K562 (cell line): ENCODE results near the gene COQ7. TPM values are rescaled to one million over a fixed set of nuclear protein-coding genes. Genes with fewer than 3 reads are reported as not detected.

ENCODE experiments used
- CBX3 ChIP-seq, 2 experiments: IDR thresholded peaks; 1 replicate in 1 of 2; 2 replicates in 1 of 2; pipeline ENCODE4 v1.6.1; 2012; ENCODE audit warnings: inconsistent platforms in 2 of 2, low read length in 2 of 2, borderline replicate concordance in 1 of 2, control low read depth in 1 of 2
- CCAR2 ChIP-seq: fragments of 200-400 bp; formaldehyde crosslinking; IDR thresholded peaks from 2 replicates; pipeline ENCODE4 v1.6.1; 2017; ENCODE audit warnings: mild to moderate bottlenecking, low read depth, low read length
- DIDO1 ChIP-seq: fragments of 450-650 bp; IDR thresholded peaks from 2 replicates; pipeline ENCODE4 v1.6.1; 2016; ENCODE audit warnings: low read depth, missing biosample characterization, missing genetic modification characterization
- EGR1 ChIP-seq: fragments of 450-650 bp; conservative IDR thresholded peaks from 2 replicates; pipeline ENCODE4 v1.6.1; 2017; ENCODE audit warnings: mild to moderate bottlenecking
- EP400 ChIP-seq: fragments of 450-650 bp; IDR thresholded peaks from 2 replicates; pipeline ENCODE4 v1.6.1; 2017; ENCODE audit warnings: antibody characterized with exemption, mild to moderate bottlenecking, moderate library complexity
- IRF2 ChIP-seq: sonication (generic); formaldehyde crosslinking; IDR thresholded peaks from 2 replicates; pipeline ENCODE4 v1.8.1; 2022; ENCODE audit warnings: mild to moderate bottlenecking, missing genetic modification reagents
- KLF16 ChIP-seq: IDR thresholded peaks from 2 replicates; pipeline ENCODE4 v1.6.1; 2016; ENCODE audit warnings: antibody characterized with exemption
- POLR3G ChIP-seq: IDR thresholded peaks from 2 replicates; pipeline ENCODE4 v1.6.1; 2011; ENCODE audit not compliant: insufficient read length, insufficient replicate concordance; ENCODE audit errors: extremely low read depth
- RFX7 ChIP-seq: fragments of 250-450 bp; sonication (Bioruptor Pico); IDR thresholded peaks from 2 replicates; pipeline ENCODE4 v1.5.1; 2021; ENCODE audit warnings: mild to moderate bottlenecking
- SRSF3 ChIP-seq: fragments of 200-400 bp; formaldehyde crosslinking; IDR thresholded peaks from 2 replicates; pipeline ENCODE4 v1.6.1; 2016; ENCODE audit warnings: mild to moderate bottlenecking, low read length, moderate library complexity; ENCODE audit not compliant: insufficient read depth
- TAL1 ChIP-seq: fragments of 450-650 bp; IDR thresholded peaks from 2 replicates; pipeline ENCODE4 v1.6.1; 2016; ENCODE audit warnings: mild to moderate bottlenecking
- ZBTB40 ChIP-seq, 2 experiments: fragments of 450-650 bp in 1 of 2; sonication (generic) in 1 of 2; formaldehyde crosslinking in 1 of 2; IDR thresholded peaks; 2 replicates each; pipeline versions ENCODE4 v1.7.1 to v1.9.0; 2016 to 2022; ENCODE audit warnings: inconsistent platforms in 1 of 2, mild to moderate bottlenecking in 1 of 2, missing genetic modification reagents in 1 of 2
- ZBTB43 ChIP-seq: sonication (generic); formaldehyde crosslinking; IDR thresholded peaks from 2 replicates; pipeline ENCODE4 v1.8.0; 2023; ENCODE audit warnings: mild to moderate bottlenecking, missing genetic modification reagents
- ZNF408 ChIP-seq: fragments of 250-450 bp; sonication (Bioruptor Pico); IDR thresholded peaks from 2 replicates; pipeline ENCODE4 v1.4.0; 2020; ENCODE audit warnings: low read depth, mild to moderate bottlenecking, moderate library complexity
- ZNF589 ChIP-seq: fragments of 200-800 bp; sonication (Bioruptor generic); IDR thresholded peaks from 2 replicates; pipeline ENCODE4 v1.6.1; 2016; ENCODE audit warnings: low read depth, missing genetic modification characterization, missing compliant biosample characterization
- ZNF699 ChIP-seq: fragments of 250-450 bp; sonication (Bioruptor Pico); IDR thresholded peaks from 2 replicates; pipeline ENCODE4 v1.8.0; 2021; ENCODE audit warnings: mild to moderate bottlenecking, moderate library complexity; ENCODE audit not compliant: insufficient replicate concordance
- ZNF766 ChIP-seq: fragments of 200-800 bp; sonication (Bioruptor generic); conservative IDR thresholded peaks from 2 replicates; pipeline ENCODE4 v1.6.1; 2016; ENCODE audit warnings: missing genetic modification characterization, missing compliant biosample characterization
- ZNF79 ChIP-seq: fragments of 250-450 bp; sonication (Bioruptor Pico); IDR thresholded peaks from 2 replicates; pipeline ENCODE4 v1.4.0; 2020; ENCODE audit warnings: low read depth, mild to moderate bottlenecking, moderate library complexity
- polyA plus RNA-seq, 8 experiments: library from polyadenylated mRNA; depleted of rRNA in 4 of 8; stranded (reverse) in 5 of 8; unstranded in 3 of 8; fragments of >200 nt; fragmentation: Nextera tagmentation in 2 of 8; fragmentation: Illumina TruSeq in 1 of 8; extraction: Ambion mirVana in 2 of 8; extraction: Trizol in 1 of 8; gene quantifications; 2 replicates each; pipeline versions ENCODE4 v1.2.1 to v1.2.3, GENCODE V29; 2011 to 2014; ENCODE audit warnings: inconsistent platforms in 1 of 8, missing spikeins in 1 of 8
- total RNA-seq, 7 experiments: library from RNA; depleted of rRNA in 6 of 7; stranded (reverse); fragments of >200 nt in 6 of 7; fragmentation: Illumina TruSeq in 2 of 7; extraction: Trizol in 2 of 7; gene quantifications; 2 replicates each; pipeline versions ENCODE4 v1.2.1 to v1.2.3, GENCODE V29; 2011 to 2021; ENCODE audit warnings: low replicate concordance in 1 of 7

Gene COQ7
- total and polyA plus RNA-seq, 9 of the 15 experiments (the other 6 are each of a cell fraction or from before 2014, with no cell fraction given): 2.3 to 26.1 (median 15.2) TPM

GRCh38 chr16:19067349-19068236 is at the start of gene COQ7 (continued):
- peak; percentile 80; the same call in 1 of the 2 replicates for TF ChIP-seq DIDO1 (tag)
- TF ChIP-seq ZBTB40 (IDR thresholded peaks at IDR 0.05): peak; percentile 82
- TF ChIP-seq ZBTB40 (CRISPR knock-in tag; IDR thresholded peaks at IDR 0.05): no peak
- no peak for TF ChIP-seq ZNF408 (CRISPR knock-in tag)
- TF ChIP-seq ZBTB43 (CRISPR knock-in tag): no peak
- TF ChIP-seq EGR1: peak; percentile 86
- TF ChIP-seq RFX7 (CRISPR knock-in tag): no peak
- no peak for TF ChIP-seq TAL1
- no peak for TF ChIP-seq CCAR2
- TF ChIP-seq POLR3G: no peak
- no peak for TF ChIP-seq ZNF589 (CRISPR knock-in tag)
- no peak for TF ChIP-seq ZNF699 (CRISPR knock-in tag)
- no peak for TF ChIP-seq ZNF79 (CRISPR knock-in tag)
- TF ChIP-seq KLF16: no peak
- peak; percentile 91 for TF ChIP-seq EP400
- TF ChIP-seq IRF2 (CRISPR knock-in tag): no peak
- no peak for TF ChIP-seq CBX3 (IDR thresholded peaks at IDR 0.05; ENCODE audit: borderline replicate concordance in 1 of 2, low read length in 2 of 2)
- TF ChIP-seq ZNF766 (CRISPR knock-in tag): peak; percentile 66; the same call in 1 of the 2 replicates
- TF ChIP-seq SRSF3: no peak
